WI38 (cell line): ENCODE results near the gene SPNS2.

ENCODE experiments used
- H3K4me3 ChIP-seq: 2 replicates; pipeline ENCODE4 v1.5.1; 2011; ENCODE audit warnings: low read depth, mild to moderate bottlenecking, control low read depth, low read length
- CTCF ChIP-seq: IDR thresholded peaks from 2 replicates; pipeline ENCODE4 v1.5.1; 2012; ENCODE audit warnings: low read depth, mild to moderate bottlenecking, control low read depth, low read length

Gene SPNS2

GRCh38 chr17:4476511-4477070 lies 22.1 kb upstream of the SPNS2 start:
- no peak overlapping the region for H3K4me3 ChIP-seq
- TF ChIP-seq CTCF: no peak

GRCh38 chr17:4477255-4477791 lies 21.4 kb upstream of the SPNS2 start:
- no peak for TF ChIP-seq CTCF
- H3K4me3 ChIP-seq: no peak overlapping the region

- TF ChIP-seq CTCF: no peak
Measured at GRCh38 chr17:4478318-4478830, 20.3 kb upstream of the SPNS2 start.

GRCh38 chr17:4479340-4479981 lies 19.2 kb upstream of the SPNS2 start:
- no peak for TF ChIP-seq CTCF
- H3K4me3 ChIP-seq: no peak overlapping the region

More at GRCh38 chr17:4478318-4478830, 20.3 kb upstream of the SPNS2 start:
- no peak overlapping the region for H3K4me3 ChIP-seq

- H3K4me3 ChIP-seq: no peak overlapping the region
- no peak for TF ChIP-seq CTCF
Measured at GRCh38 chr17:4479982-4480751, 18.5 kb upstream of the SPNS2 start.

- no peak for TF ChIP-seq CTCF
- H3K4me3 ChIP-seq: no peak overlapping the region
Measured at GRCh38 chr17:4480929-4481898, 17.5 kb upstream of the SPNS2 start.
